ENCODE data around the gene PRRX1.
A peak's percentile ranks its signal among the peaks of the same experiment; 100 is the strongest.

Gene PRRX1

DNA sequence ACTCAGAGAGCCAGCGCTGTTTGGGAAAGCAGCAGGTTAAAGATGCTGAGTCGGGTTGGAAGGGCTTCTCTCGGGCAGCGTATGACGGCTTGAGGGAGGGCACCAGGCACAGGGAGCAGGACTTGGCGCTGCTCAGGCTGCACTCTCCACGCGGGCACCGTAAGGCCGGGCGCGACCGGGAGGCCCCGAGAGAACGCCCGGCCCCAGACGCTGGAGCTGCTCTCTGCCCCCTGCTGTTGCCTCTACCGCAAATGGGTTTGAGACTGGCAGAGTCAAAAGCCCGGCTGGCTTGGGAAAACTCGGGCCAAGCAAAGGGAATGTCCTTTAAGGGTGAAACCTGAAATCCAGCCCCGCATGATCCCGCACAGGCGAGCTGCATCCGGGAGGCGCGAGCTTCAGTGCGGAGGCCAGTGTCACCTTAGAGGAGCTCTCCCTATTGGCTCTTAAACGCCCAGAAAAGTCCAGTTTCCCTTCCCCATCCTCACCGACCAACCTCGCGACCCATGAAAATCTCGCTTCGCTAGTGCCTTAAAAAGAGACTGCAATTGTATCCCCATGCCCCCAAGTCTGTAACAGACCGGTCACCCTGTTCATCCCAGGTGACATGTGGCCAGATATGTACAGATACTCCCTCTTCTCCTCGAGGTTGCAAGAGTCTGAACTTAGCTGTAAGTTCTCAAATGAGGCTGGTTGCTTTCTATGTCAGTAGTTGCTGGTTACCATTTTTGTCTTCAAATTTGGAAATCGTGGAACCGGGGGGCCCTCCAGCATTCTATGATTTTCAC lies 1.1 kb downstream of the PRRX1 start:
- Histone ChIP-seq H3K36me3 (ENCODE audit: control insufficient read depth in 2 of 2, insufficient read depth in 2 of 2, low read length in 2 of 2) (no peaks in the 10 kb centered on the region), H3K4me3 (ENCODE audit: low read length in 2 of 2) (peak overlapping the region; percentile 49 to 62), H3K27me3 (ENCODE audit: control insufficient read depth in 2 of 2, insufficient read depth in 2 of 2, low read length in 2 of 2) (peaks cover 48 to 75% of the 10 kb centered on the region in 2 donors), H3K27ac (ENCODE audit: low read depth in 2 of 2, low read length in 2 of 2) (peak overlapping the region; percentile 4 to 23), H3K4me1 (ENCODE audit: control insufficient read depth in 2 of 2, insufficient read depth in 2 of 2, low read length in 2 of 2) (peaks cover 5 to 6% of the 10 kb centered on the region in 2 donors), H3K9me3 (ENCODE audit: control insufficient read depth in 2 of 2, low read length in 2 of 2) (peaks cover 0 to 2% of the 10 kb centered on the region in 2 donors), H3K9ac (ENCODE audit: low read depth in 1 of 2, low read length in 2 of 2) (peak overlapping the region in 1 of 2 donors; percentile 14)

DNA sequence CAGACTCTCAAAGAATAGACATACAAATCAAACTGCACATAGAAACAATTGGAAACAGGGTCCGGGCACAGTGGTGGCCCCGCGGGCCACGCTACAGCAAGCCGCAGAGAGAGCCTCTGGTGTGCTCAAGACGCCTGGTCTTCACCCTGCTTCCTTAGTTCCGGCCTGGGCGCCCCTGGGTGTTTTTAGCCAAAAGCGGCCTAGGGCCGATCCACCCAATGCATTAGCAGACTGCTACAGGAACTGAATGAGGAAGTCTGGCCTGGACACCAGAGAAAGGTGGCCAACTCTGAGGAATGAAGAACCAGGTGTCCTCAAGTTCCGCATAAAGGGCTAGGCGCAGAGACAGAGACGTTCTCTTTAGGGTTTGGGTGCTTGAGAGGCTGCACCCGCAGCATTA lies 1.7 kb downstream of the PRRX1 start:
- peaks cover 0 to 2% of the 10 kb centered on the region in 2 donors for H3K9me3 ChIP-seq (ENCODE audit: control insufficient read depth in 2 of 2, low read length in 2 of 2)
- no peak overlapping the region for H3K9ac ChIP-seq (ENCODE audit: low read depth in 1 of 2, low read length in 2 of 2)
- H3K36me3 ChIP-seq (ENCODE audit: control insufficient read depth in 2 of 2, insufficient read depth in 2 of 2, low read length in 2 of 2), result no peaks in the 10 kb centered on the region
- no peak overlapping the region for H3K4me3 ChIP-seq (ENCODE audit: low read length in 2 of 2)
- peaks cover 5 to 6% of the 10 kb centered on the region in 2 donors for H3K4me1 ChIP-seq (ENCODE audit: control insufficient read depth in 2 of 2, insufficient read depth in 2 of 2, low read length in 2 of 2)
- H3K27me3 ChIP-seq (ENCODE audit: control insufficient read depth in 2 of 2, insufficient read depth in 2 of 2, low read length in 2 of 2), result peaks cover 49 to 73% of the 10 kb centered on the region in 2 donors
- no peak overlapping the region for H3K27ac ChIP-seq (ENCODE audit: low read depth in 2 of 2, low read length in 2 of 2)

DNA sequence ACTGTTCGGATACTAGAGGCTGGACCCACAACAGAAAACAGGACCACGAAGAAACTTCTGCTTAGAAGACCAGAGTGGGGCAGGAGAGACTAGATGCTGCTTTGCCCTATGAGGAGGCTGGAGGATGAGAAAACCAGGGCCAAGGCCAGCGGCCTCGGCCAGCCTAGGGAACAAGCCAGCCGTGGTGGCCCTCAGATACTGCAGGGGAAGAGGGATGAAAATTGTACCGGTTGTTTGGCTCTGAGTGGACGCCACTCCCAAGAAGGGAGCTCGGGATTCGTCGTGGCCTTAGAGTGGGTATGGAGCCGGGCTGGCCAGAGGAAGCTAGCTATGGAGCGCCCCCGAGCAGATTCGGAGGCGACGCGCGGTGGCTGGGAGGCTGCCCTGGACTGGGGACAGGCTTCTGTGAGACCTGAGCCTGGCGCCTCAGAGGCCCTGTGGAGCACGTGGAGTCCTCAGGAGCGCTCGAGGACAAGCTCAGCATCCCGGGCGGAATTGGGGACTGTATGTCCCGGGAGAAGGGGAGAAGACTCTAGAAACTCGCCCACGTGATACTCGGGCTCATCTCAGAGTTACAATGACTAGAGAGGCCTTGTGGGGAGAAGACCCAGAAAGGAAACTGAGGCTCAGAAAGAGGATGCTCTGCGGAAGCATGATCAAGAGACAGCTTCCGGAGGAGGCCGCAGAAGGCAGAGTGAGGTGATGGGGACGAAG lies 2.8 kb downstream of the PRRX1 start:
- peaks cover 5 to 6% of the 10 kb centered on the region in 2 donors for H3K4me1 ChIP-seq (ENCODE audit: control insufficient read depth in 2 of 2, insufficient read depth in 2 of 2, low read length in 2 of 2)
- peaks cover 51 to 73% of the 10 kb centered on the region in 2 donors for H3K27me3 ChIP-seq (ENCODE audit: control insufficient read depth in 2 of 2, insufficient read depth in 2 of 2, low read length in 2 of 2)
- H3K9ac ChIP-seq (ENCODE audit: low read depth in 1 of 2, low read length in 2 of 2), result no peak overlapping the region
- no peak overlapping the region for H3K4me3 ChIP-seq (ENCODE audit: low read length in 2 of 2)
- H3K36me3 ChIP-seq (ENCODE audit: control insufficient read depth in 2 of 2, insufficient read depth in 2 of 2, low read length in 2 of 2), result no peaks in the 10 kb centered on the region
- H3K27ac ChIP-seq (ENCODE audit: low read depth in 2 of 2, low read length in 2 of 2), result no peak overlapping the region
- H3K9me3 ChIP-seq (ENCODE audit: control insufficient read depth in 2 of 2, low read length in 2 of 2), result peaks cover 0 to 2% of the 10 kb centered on the region in 2 donors

DNA sequence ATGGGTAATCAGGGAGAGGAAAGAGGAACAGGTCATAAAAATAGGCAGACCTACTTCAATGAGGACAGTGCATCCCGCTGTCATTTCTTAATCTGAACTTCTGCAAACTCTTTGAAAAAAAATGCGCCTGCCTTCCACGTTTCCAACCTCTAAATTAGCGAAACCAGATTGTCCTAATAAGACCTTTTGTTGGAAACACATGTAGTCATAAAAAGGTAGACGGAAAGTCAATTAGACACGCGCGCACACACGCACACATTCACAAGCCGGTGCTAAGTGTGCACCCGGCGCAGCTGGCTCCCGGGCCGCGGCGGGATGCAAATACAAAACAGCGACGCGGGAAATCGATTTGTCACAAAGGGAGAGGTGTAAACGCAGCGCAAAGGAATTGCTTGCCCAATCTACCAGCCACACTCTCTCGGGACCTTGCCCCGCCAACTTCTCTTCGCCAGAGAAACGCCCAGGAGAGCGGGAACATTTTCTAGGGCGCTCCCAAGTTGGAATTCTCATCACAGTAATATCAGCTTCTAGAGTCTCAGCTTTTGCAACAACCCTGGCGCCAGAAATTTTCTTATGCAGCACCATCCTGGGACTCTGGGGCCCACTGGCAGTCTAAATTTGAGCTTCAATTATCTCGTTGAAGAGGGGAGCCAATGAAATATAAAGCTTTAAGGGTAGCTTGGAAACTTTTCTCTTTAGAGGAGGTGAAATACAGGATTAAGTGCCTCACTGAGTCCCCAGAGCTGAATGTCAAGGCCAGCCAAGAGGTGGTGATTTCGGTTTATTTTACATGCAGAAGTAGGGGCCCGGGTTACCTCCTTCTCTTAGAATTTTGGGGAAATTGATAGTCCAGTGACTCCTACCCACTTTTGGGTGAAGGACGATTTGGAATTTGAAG lies 4.5 kb downstream of the PRRX1 start:
- Histone ChIP-seq H3K27ac (ENCODE audit: low read depth in 2 of 2, low read length in 2 of 2) (no peak overlapping the region), H3K27me3 (ENCODE audit: control insufficient read depth in 2 of 2, insufficient read depth in 2 of 2, low read length in 2 of 2) (peaks cover 41 to 61% of the 10 kb centered on the region in 2 donors), H3K4me3 (ENCODE audit: low read length in 2 of 2) (no peak overlapping the region), H3K36me3 (ENCODE audit: control insufficient read depth in 2 of 2, insufficient read depth in 2 of 2, low read length in 2 of 2) (no peaks in the 10 kb centered on the region), H3K4me1 (ENCODE audit: control insufficient read depth in 2 of 2, insufficient read depth in 2 of 2, low read length in 2 of 2) (peaks cover 5 to 6% of the 10 kb centered on the region in 2 donors), H3K9me3 (ENCODE audit: control insufficient read depth in 2 of 2, low read length in 2 of 2) (peaks cover 0 to 2% of the 10 kb centered on the region in 2 donors), H3K9ac (ENCODE audit: low read depth in 1 of 2, low read length in 2 of 2) (no peak overlapping the region)

DNA sequence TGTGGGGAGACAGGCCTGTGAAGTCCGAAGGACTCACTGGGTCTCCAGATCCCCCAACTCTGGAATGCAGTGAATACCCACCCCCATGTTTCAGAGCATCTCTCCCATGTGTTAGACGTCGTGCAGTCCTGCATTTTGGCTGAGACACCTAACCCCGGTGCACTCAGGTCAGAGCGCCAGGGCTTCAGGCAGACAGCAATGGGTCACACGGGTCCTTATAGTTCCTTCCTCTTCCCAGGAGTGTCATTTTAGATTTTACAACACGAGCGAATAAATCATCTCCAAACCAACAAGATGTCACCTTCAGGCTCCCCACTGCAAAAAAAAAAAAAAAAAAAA lies 5.1 kb downstream of the PRRX1 start:
- H3K27ac ChIP-seq (ENCODE audit: low read depth in 2 of 2, low read length in 2 of 2), result no peak overlapping the region
- peaks cover 0 to 2% of the 10 kb centered on the region in 2 donors for H3K9me3 ChIP-seq (ENCODE audit: control insufficient read depth in 2 of 2, low read length in 2 of 2)
- peaks cover 5 to 6% of the 10 kb centered on the region in 2 donors for H3K4me1 ChIP-seq (ENCODE audit: control insufficient read depth in 2 of 2, insufficient read depth in 2 of 2, low read length in 2 of 2)
- no peaks in the 10 kb centered on the region for H3K36me3 ChIP-seq (ENCODE audit: control insufficient read depth in 2 of 2, insufficient read depth in 2 of 2, low read length in 2 of 2)
- peaks cover 41 to 56% of the 10 kb centered on the region in 2 donors for H3K27me3 ChIP-seq (ENCODE audit: control insufficient read depth in 2 of 2, insufficient read depth in 2 of 2, low read length in 2 of 2)
- no peak overlapping the region for H3K9ac ChIP-seq (ENCODE audit: low read depth in 1 of 2, low read length in 2 of 2)
- H3K4me3 ChIP-seq (ENCODE audit: low read length in 2 of 2), result no peak overlapping the region

DNA sequence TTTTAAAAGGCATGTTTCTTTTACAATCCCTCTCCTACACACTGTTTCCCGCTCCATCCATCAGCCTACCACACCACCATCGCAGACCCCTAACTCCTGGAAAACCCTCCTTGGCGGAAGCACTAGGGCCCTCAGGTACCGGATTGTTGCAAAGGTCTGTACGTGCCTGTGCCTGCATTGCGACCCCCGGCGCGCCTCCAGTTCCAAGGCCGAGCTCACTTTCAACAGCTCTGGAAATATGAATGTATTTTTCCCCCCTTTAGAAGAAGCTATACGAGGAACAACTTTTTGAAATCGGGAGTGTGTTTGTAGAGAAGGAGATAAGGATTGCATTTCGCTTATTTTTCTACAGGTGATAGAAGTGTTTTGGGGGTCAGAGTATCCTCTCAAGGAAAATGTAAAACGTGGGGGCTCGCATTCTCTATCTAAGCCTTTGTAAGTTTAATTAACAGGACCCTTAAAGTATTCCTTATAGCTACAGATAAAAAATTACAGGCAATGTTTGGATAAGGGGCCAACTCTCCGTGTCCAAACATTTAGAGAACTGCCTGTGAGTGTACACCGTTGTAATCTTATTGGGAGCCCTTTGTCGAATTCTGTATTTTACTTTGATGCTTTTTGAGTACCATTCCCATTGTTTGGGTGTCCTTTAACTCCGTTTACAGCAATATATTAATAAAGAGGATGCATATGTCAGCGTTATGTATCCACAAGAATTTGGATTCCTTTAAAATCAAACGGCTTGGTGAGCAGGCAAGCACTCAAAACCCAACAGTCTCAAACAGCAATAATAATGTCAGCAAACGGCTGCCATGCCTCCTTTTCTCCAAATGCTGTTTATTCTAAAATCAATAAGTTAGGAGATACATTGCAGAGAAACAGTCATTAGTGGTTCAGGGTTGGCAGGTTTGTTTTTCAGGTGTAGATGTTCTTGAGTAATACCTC lies 5.9 kb downstream of the PRRX1 start:
- Histone ChIP-seq H3K9me3 (ENCODE audit: control insufficient read depth in 2 of 2, low read length in 2 of 2) (peaks cover 0 to 2% of the 10 kb centered on the region in 2 donors), H3K4me1 (ENCODE audit: control insufficient read depth in 2 of 2, insufficient read depth in 2 of 2, low read length in 2 of 2) (peaks cover under 1 to 2% of the 10 kb centered on the region in 2 donors), H3K27me3 (ENCODE audit: control insufficient read depth in 2 of 2, insufficient read depth in 2 of 2, low read length in 2 of 2) (peaks cover 41 to 49% of the 10 kb centered on the region in 2 donors), H3K4me3 (ENCODE audit: low read length in 2 of 2) (no peak overlapping the region), H3K9ac (ENCODE audit: low read depth in 1 of 2, low read length in 2 of 2) (no peak overlapping the region), H3K36me3 (ENCODE audit: control insufficient read depth in 2 of 2, insufficient read depth in 2 of 2, low read length in 2 of 2) (no peaks in the 10 kb centered on the region), H3K27ac (ENCODE audit: low read depth in 2 of 2, low read length in 2 of 2) (no peak overlapping the region)

- Histone ChIP-seq H3K9ac (ENCODE audit: low read depth in 1 of 2, low read length in 2 of 2) (no peak overlapping the region), H3K4me1 (ENCODE audit: control insufficient read depth in 2 of 2, insufficient read depth in 2 of 2, low read length in 2 of 2) (peaks cover 0 to 2% of the 10 kb centered on the region in 2 donors), H3K36me3 (ENCODE audit: control insufficient read depth in 2 of 2, insufficient read depth in 2 of 2, low read length in 2 of 2) (no peaks in the 10 kb centered on the region), H3K4me3 (ENCODE audit: low read length in 2 of 2) (no peak overlapping the region), H3K9me3 (ENCODE audit: control insufficient read depth in 2 of 2, low read length in 2 of 2) (peaks cover 0 to 2% of the 10 kb centered on the region in 2 donors), H3K27me3 (ENCODE audit: control insufficient read depth in 2 of 2, insufficient read depth in 2 of 2, low read length in 2 of 2) (peaks cover 33 to 40% of the 10 kb centered on the region in 2 donors), H3K27ac (ENCODE audit: low read depth in 2 of 2, low read length in 2 of 2) (no peak overlapping the region)
These were observed 7.1 kb downstream of the PRRX1 start for GRCh38 chr1:170670802-170671628.

GRCh38 chr1:170671629-170671963 lies 7.7 kb downstream of the PRRX1 start:
- H3K4me1 ChIP-seq (ENCODE audit: control insufficient read depth in 2 of 2, insufficient read depth in 2 of 2, low read length in 2 of 2), result peaks cover 0 to 2% of the 10 kb centered on the region in 2 donors
- no peak overlapping the region for H3K9ac ChIP-seq (ENCODE audit: low read depth in 1 of 2, low read length in 2 of 2)
- peaks cover 0 to 2% of the 10 kb centered on the region in 2 donors for H3K9me3 ChIP-seq (ENCODE audit: control insufficient read depth in 2 of 2, low read length in 2 of 2)
- no peaks in the 10 kb centered on the region for H3K36me3 ChIP-seq (ENCODE audit: control insufficient read depth in 2 of 2, insufficient read depth in 2 of 2, low read length in 2 of 2)
- no peak overlapping the region for H3K27ac ChIP-seq (ENCODE audit: low read depth in 2 of 2, low read length in 2 of 2)
- no peak overlapping the region for H3K4me3 ChIP-seq (ENCODE audit: low read length in 2 of 2)
- H3K27me3 ChIP-seq (ENCODE audit: control insufficient read depth in 2 of 2, insufficient read depth in 2 of 2, low read length in 2 of 2), result peaks cover 31 to 38% of the 10 kb centered on the region in 2 donors
